Dermis microvascular lymphatic vessel endothelial cell (primary cell): Measurements from ENCODE around the gene DHX34. TPM values are rescaled to one million over a fixed set of nuclear protein-coding genes. Genes with fewer than 3 reads are reported as not detected.
"Not testable (repeated sequence)": the region's sequence is repeated elsewhere in the genome, so short reads cannot be mapped to it uniquely, and the experiment has no call there.

Experiments used
- DNase-seq, 2 donors: peaks; one replicate each; pipeline versions ENCODE4 v3.0.0 to v3.0.0-alpha.2; 2010; ENCODE audit warnings: low read depth in 2 of 2
- total RNA-seq: library from RNA; depleted of rRNA; stranded (reverse); fragments of >200 nt; gene quantifications from 2 replicates; pipeline ENCODE4 v1.2.1, GENCODE V29; 2014

DHX34 gene
- total RNA-seq, 1 donor from 2014 or later: 5.0 TPM

- DNase-seq: no peak
Measured at GRCh38 chr19:47323872-47324271, 25.2 kb upstream of the DHX34 start.

- peak in 1 of 2 donors; percentile 39 for DNase-seq
Measured at GRCh38 chr19:47324502-47324901, 24.6 kb upstream of the DHX34 start.

- peak in 1 of 2 donors; percentile 48 for DNase-seq
Measured at GRCh38 chr19:47330466-47330869, 18.6 kb upstream of the DHX34 start.

- DNase-seq: no peak
Measured at GRCh38 chr19:47331490-47331889, 17.6 kb upstream of the DHX34 start.

GRCh38 chr19:47331931-47332547, 17.1 kb upstream of the DHX34 start, which contains the start of gene C5AR2:
TSS of gene C5AR2 (plus strand) at chr19:47332175. CDS start at chr19:47340800, 8,625 bp downstream.
- DNase-seq: no peak

GRCh38 chr19:47336765-47337718, 12.1 kb upstream of the DHX34 start:
- DNase-seq: not testable (repeated sequence)

GRCh38 chr19:47339196-47339880, 9.8 kb upstream of the DHX34 start:
- no peak for DNase-seq

- DNase-seq: no peak
Measured at GRCh38 chr19:47340477-47341208, 8.5 kb upstream of the DHX34 start.

GRCh38 chr19:47341734-47342133, 7.4 kb upstream of the DHX34 start:
- DNase-seq: no peak

- DNase-seq: no peak
Measured at GRCh38 chr19:47343194-47343802, 5.8 kb upstream of the DHX34 start.

- no peak for DNase-seq
Measured at GRCh38 chr19:47344425-47344824, 4.7 kb upstream of the DHX34 start.

GRCh38 chr19:47346024-47346423, 3.1 kb upstream of the DHX34 start:
- not testable (repeated sequence) for DNase-seq

- DNase-seq: no peak
Measured at GRCh38 chr19:47350630-47351029, 1.5 kb downstream of the DHX34 start.

GRCh38 chr19:47351548-47351947, 2.4 kb downstream of the DHX34 start:
- peak in 1 of 2 donors; percentile 59 for DNase-seq

- DNase-seq: no peak
Measured at GRCh38 chr19:47352095-47352494, 3.0 kb downstream of the DHX34 start.

GRCh38 chr19:47353307-47353712, 4.2 kb downstream of the DHX34 start:
- DNase-seq: no peak

GRCh38 chr19:47356900-47357299, 7.8 kb downstream of the DHX34 start:
- no peak for DNase-seq

GRCh38 chr19:47357788-47358680, 8.9 kb downstream of the DHX34 start:
- no peak for DNase-seq

GRCh38 chr19:47358936-47359335, 9.8 kb downstream of the DHX34 start:
- no peak for DNase-seq

GRCh38 chr19:47362321-47362720, 13.2 kb downstream of the DHX34 start:
- no peak for DNase-seq
